OCI-LY7 (cell line): ENCODE measurements around the gene PRPF40B. TPM values are rescaled to one million over a fixed set of nuclear protein-coding genes. Genes with fewer than 3 reads are reported as not detected.
A peak's percentile ranks its signal among the peaks of the same experiment; 100 is the strongest.

Experiments
- BruUV-seq: library from RNA; stranded (reverse); fragments of 400-500 nt; replicated peaks from 2 replicates; lab custom pipeline; 2021; lab: Mats Ljungman, UMichigan
- CTCF ChIA-PET: fragments of 300-600 bp; sonication (Branson Sonifier 250); formaldehyde crosslinking; loops from one replicate; lab custom pipeline; 2022; ENCODE audit warnings: antibody characterized with exemption; ENCODE audit not compliant: unreplicated experiment; lab: Charles Lee
- POLR2A ChIA-PET: fragments of 300-600 bp; sonication (Branson Sonifier 250); formaldehyde crosslinking; loops from one replicate; lab custom pipeline; 2022; ENCODE audit warnings: antibody characterized with exemption; lab: Charles Lee
- DNase-seq: peaks from one replicate; pipeline ENCODE4 v3.0.0-alpha.2; 2015; ENCODE audit warnings: low spot score
- H2AFZ ChIP-seq: fragments of 200-600 bp; sonication (generic), shearing (Covaris generic); 2 replicates; pipeline ENCODE4 v1.6.1; 2014; ENCODE audit warnings: mild to moderate bottlenecking, antibody characterized with exemption, low read length, moderate library complexity
- H3K27ac ChIP-seq: fragments of 200-600 bp; sonication (generic); 2 replicates; pipeline ENCODE4 v1.5.1; 2014; ENCODE audit warnings: mixed run types, low read depth, mild to moderate bottlenecking, moderate library complexity, low read length, inconsistent platforms; ENCODE audit not compliant: poor library complexity, severe bottlenecking
- H3K36me3 ChIP-seq: fragments of 200-600 bp; sonication (generic); 2 replicates; pipeline ENCODE4 v1.6.1; 2014; ENCODE audit warnings: mild to moderate bottlenecking, antibody characterized with exemption, low read length, moderate library complexity, mixed read lengths; ENCODE audit not compliant: insufficient read depth
- H3K4me1 ChIP-seq: fragments of 200-600 bp; sonication (generic); 2 replicates; pipeline ENCODE4 v1.5.1; 2014; ENCODE audit warnings: mild to moderate bottlenecking, low read length; ENCODE audit not compliant: insufficient read depth, poor library complexity, severe bottlenecking
- H3K4me2 ChIP-seq: fragments of 200-600 bp; sonication (generic); 2 replicates; pipeline ENCODE4 v1.6.1; 2014; ENCODE audit warnings: mild to moderate bottlenecking, low read length
- H3K4me3 ChIP-seq: fragments of 200-600 bp; sonication (generic); 2 replicates; pipeline ENCODE4 v1.5.1; 2014; ENCODE audit warnings: mild to moderate bottlenecking, low read depth, low read length; ENCODE audit not compliant: poor library complexity, severe bottlenecking
- H3K79me2 ChIP-seq: fragments of 200-600 bp; sonication (generic); 2 replicates; pipeline ENCODE4 v1.6.1; 2016; ENCODE audit warnings: low read depth, mild to moderate bottlenecking, low read length, moderate library complexity, mixed read lengths; ENCODE audit not compliant: insufficient read depth
- H3K9me2 ChIP-seq: fragments of 200-600 bp; sonication (generic); 2 replicates; pipeline ENCODE4 v1.6.1; 2016; ENCODE audit warnings: mild to moderate bottlenecking, low read length, mixed read lengths; ENCODE audit not compliant: insufficient read depth
- H3K9me3 ChIP-seq: fragments of 200-600 bp; sonication (generic); 2 replicates; pipeline ENCODE4 v1.6.1; 2014; ENCODE audit warnings: mild to moderate bottlenecking, mixed run types, low read length, mixed read lengths
- H4K20me1 ChIP-seq: fragments of 200-600 bp; sonication (generic); 2 replicates; pipeline ENCODE4 v1.6.1; 2014; ENCODE audit warnings: mild to moderate bottlenecking, antibody characterized with exemption, low read length, moderate library complexity, mixed read lengths; ENCODE audit not compliant: insufficient read depth
- EZH2phosphoT487 ChIP-seq: fragments of 200-600 bp; sonication (generic); IDR thresholded peaks from 2 replicates; pipeline ENCODE4 v1.6.1; 2018; ENCODE audit warnings: low read depth, borderline replicate concordance, mild to moderate bottlenecking, mixed run types, antibody characterized with exemption, low read length, moderate library complexity, mixed read lengths
- intact Hi-C: fragments of 100-400 bp; cut with micrococcal nuclease; formaldehyde crosslinking; loops from one replicate; pipeline ENCODE4 v1.10.0; 2022; ENCODE audit not compliant: unreplicated experiment
- total RNA-seq, 2 experiments: library from RNA; depleted of rRNA in 1 of 2; stranded (reverse); fragments of >200 nt in 1 of 2; shearing (Covaris generic) in 1 of 2; gene quantifications; 2 replicates each; pipeline ENCODE4 v1.2.3, GENCODE V29; 2014 to 2022
- TF ChIP-seq, protein P1 (sequence below): fragments of 200-600 bp; sonication (generic); conservative IDR thresholded peaks from 2 replicates; pipeline ENCODE4 v1.5.1; 2014; ENCODE audit warnings: mild to moderate bottlenecking, antibody characterized with exemption, low read length, moderate library complexity, mixed read lengths

The PRPF40B gene
- total RNA-seq, 2 experiments from 2014 or later = 11.3 to 26.3 TPM

GRCh38 chr12:49624921-49625577 lies 1.7 kb downstream of the PRPF40B start:
- POLR2A ChIA-PET = interaction anchor here (0.7 to 1.6 kb wide), 4 partner anchors 10 to 323 kb away, joined by 3 to 7 read pairs (median 4); no protein-coding TSS in a partner anchor
- Histone ChIP-seq H4K20me1 (no peaks in the 10 kb centered on the region), H3K9me3 (no peaks in the 10 kb centered on the region), H3K9me2 (no peaks in the 10 kb centered on the region), H3K79me2 (no peaks in the 10 kb centered on the region), H3K4me3 (no peak overlapping the region), H2AFZ (no peak overlapping the region), H3K4me1 (peaks cover 30% of the 10 kb centered on the region), H3K27ac (no peak overlapping the region), H3K4me2 (no peak overlapping the region), H3K36me3 (no peaks in the 10 kb centered on the region)
- BruUV-seq = no TSS peak
- DNase-seq = no peak
- intact Hi-C loops = loop anchor here (5.0 kb wide), 4 partner anchors 73 to 258 kb away; partner anchors contain the start of genes BCDIN3D, NCKAP5L and SPATS2
- no peak for TF ChIP-seq EZH2phosphoT487
- CTCF ChIA-PET = interaction anchor here (0.8 to 2.1 kb wide), 2 partner anchors 12 to 14 kb away, joined by 3 to 5 read pairs; no protein-coding TSS in a partner anchor

DNA sequence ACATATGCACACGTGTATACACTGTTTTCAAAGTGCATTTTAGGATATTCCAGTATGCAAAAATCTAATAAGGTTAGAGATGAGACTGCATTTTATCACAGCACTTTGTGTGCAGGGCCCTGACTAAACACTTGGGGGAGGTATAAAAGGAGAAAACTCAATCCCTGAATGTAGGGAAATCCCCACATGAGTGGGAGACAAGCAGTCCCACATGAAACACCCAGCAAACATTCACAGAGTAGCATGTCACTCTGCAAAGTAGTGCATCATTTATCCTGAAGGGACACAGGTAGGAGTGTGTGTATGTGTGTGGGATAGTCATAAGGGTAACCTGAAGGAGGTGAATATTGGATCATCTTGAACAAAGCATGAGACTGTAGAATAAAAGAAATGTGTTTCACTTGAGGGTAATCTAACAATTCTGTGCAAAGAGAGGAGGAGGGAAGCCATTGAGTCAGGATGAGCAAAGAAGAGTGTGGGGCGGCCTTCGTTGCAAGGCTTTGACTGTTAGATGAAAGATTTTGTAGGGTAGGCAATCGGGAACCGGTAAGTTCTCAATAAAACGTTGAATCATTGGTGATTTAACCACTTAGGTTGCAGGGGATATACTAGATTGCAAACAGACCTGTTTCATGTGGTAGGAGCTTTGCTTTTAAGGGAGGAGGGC lies 2.9 kb downstream of the PRPF40B start:
- intact Hi-C loops = loop anchor here (5.0 kb wide), 1 partner anchor 201 kb away; the partner anchor contains the start of gene NCKAP5L
- ChIA-PET POLR2A (no interaction called here), CTCF (interaction anchor here (0.8 kb wide), 1 partner anchor 12 kb away, joined by 3 read pairs; no protein-coding TSS in a partner anchor)
- H3K4me3 ChIP-seq = no peak overlapping the region
- no peaks in the 10 kb centered on the region for H3K36me3 ChIP-seq
- no peaks in the 10 kb centered on the region for H3K9me3 ChIP-seq
- H3K4me2 ChIP-seq = no peak overlapping the region
- BruUV-seq = no TSS peak
- TF ChIP-seq, protein P1, sequence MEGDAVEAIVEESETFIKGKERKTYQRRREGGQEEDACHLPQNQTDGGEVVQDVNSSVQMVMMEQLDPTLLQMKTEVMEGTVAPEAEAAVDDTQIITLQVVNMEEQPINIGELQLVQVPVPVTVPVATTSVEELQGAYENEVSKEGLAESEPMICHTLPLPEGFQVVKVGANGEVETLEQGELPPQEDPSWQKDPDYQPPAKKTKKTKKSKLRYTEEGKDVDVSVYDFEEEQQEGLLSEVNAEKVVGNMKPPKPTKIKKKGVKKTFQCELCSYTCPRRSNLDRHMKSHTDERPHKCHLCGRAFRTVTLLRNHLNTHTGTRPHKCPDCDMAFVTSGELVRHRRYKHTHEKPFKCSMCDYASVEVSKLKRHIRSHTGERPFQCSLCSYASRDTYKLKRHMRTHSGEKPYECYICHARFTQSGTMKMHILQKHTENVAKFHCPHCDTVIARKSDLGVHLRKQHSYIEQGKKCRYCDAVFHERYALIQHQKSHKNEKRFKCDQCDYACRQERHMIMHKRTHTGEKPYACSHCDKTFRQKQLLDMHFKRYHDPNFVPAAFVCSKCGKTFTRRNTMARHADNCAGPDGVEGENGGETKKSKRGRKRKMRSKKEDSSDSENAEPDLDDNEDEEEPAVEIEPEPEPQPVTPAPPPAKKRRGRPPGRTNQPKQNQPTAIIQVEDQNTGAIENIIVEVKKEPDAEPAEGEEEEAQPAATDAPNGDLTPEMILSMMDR = peak; percentile 48
- no peak for TF ChIP-seq EZH2phosphoT487
- H3K4me1 ChIP-seq = peaks cover 23% of the 10 kb centered on the region
- H3K9me2 ChIP-seq = no peaks in the 10 kb centered on the region
- no peak overlapping the region for H3K27ac ChIP-seq
- no peaks in the 10 kb centered on the region for H3K79me2 ChIP-seq
- no peak overlapping the region for H2AFZ ChIP-seq
- DNase-seq = no peak
- no peaks in the 10 kb centered on the region for H4K20me1 ChIP-seq

GRCh38 chr12:49626836-49627235 lies 3.5 kb downstream of the PRPF40B start:
- no peak for DNase-seq

More at GRCh38 chr12:49626836-49627235, 3.5 kb downstream of the PRPF40B start:
- no peak overlapping the region for H3K4me2 ChIP-seq
- no peaks in the 10 kb centered on the region for H3K36me3 ChIP-seq
- no peaks in the 10 kb centered on the region for H4K20me1 ChIP-seq
- no peaks in the 10 kb centered on the region for H3K9me3 ChIP-seq
- peaks cover 18% of the 10 kb centered on the region for H3K4me1 ChIP-seq
- intact Hi-C loops = loop anchor here (5.0 kb wide), 1 partner anchor 200 kb away; the partner anchor contains the start of gene NCKAP5L
- no peak for TF ChIP-seq EZH2phosphoT487
- TF ChIP-seq, protein P1 = no peak
- no peaks in the 10 kb centered on the region for H3K79me2 ChIP-seq
- no peak overlapping the region for H2AFZ ChIP-seq
- BruUV-seq = no TSS peak
- POLR2A ChIA-PET = no interaction called here
- CTCF ChIA-PET = no interaction called here
- no peak overlapping the region for H3K4me3 ChIP-seq
- H3K27ac ChIP-seq = no peak overlapping the region
- H3K9me2 ChIP-seq = no peaks in the 10 kb centered on the region
